ENCODE data around the gene TSSC4. TPM values are rescaled to one million over a fixed set of nuclear protein-coding genes. Genes with fewer than 3 reads are reported as not detected.

The TSSC4 gene
- total RNA-seq, 1 donor from 2014 or later = 70.0 TPM

DNA sequence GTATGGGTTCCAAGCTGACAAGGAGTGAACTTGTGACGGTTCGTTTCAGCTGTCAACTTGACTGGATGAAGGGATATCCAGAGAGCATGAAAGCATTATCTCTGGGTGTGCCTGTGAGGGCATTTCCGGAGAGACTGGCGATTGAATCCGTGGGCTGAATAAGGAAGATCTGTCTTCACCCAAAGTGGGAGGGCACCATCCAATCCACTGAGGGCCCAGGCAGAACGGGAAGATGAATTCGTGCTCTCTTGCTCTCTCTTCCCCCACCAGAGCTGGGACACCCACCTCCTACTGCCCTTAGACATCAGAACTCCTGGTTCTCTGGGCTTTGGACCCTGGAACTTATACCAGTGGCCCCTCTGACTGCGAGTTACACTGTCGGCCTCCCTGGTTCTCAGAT is 39.0 kb upstream of the TSSC4 start:
- no peak for FAIRE-seq
- Histone ChIP-seq H4K20me1 (ENCODE audit: insufficient read depth, low read length) (no peaks in the 10 kb centered on the region), H3K4me3 (ENCODE audit: insufficient read depth, low read depth, low read length) (no peak overlapping the region), H3K4me1 (ENCODE audit: insufficient read depth, low read length) (peaks cover 3% of the 10 kb centered on the region), H3K36me3 (ENCODE audit: insufficient read depth, low read length) (no peaks in the 10 kb centered on the region), H3K9me3 (ENCODE audit: insufficient read depth, low read depth, low read length) (no peaks in the 10 kb centered on the region), H2AFZ (ENCODE audit: low read depth, low read length) (no peak overlapping the region), H3K9ac (ENCODE audit: low read length) (no peak overlapping the region), H3K79me2 (ENCODE audit: insufficient read depth, low read length) (no peaks in the 10 kb centered on the region), H3K27me3 (ENCODE audit: insufficient read depth, low read length) (no peaks in the 10 kb centered on the region), H3K4me2 (ENCODE audit: low read length) (no peak overlapping the region), H3K27ac (ENCODE audit: low read depth, low read length) (no peak overlapping the region)
- peak overlapping the region; percentile 35 for H3K27ac Mint-ChIP-seq (ENCODE audit: unreplicated experiment)
- no peak for TF ChIP-seq EZH2 (IDR thresholded peaks at IDR 0.05; ENCODE audit: insufficient read depth, low read length)
- TF ChIP-seq, protein P1, sequence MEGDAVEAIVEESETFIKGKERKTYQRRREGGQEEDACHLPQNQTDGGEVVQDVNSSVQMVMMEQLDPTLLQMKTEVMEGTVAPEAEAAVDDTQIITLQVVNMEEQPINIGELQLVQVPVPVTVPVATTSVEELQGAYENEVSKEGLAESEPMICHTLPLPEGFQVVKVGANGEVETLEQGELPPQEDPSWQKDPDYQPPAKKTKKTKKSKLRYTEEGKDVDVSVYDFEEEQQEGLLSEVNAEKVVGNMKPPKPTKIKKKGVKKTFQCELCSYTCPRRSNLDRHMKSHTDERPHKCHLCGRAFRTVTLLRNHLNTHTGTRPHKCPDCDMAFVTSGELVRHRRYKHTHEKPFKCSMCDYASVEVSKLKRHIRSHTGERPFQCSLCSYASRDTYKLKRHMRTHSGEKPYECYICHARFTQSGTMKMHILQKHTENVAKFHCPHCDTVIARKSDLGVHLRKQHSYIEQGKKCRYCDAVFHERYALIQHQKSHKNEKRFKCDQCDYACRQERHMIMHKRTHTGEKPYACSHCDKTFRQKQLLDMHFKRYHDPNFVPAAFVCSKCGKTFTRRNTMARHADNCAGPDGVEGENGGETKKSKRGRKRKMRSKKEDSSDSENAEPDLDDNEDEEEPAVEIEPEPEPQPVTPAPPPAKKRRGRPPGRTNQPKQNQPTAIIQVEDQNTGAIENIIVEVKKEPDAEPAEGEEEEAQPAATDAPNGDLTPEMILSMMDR (IDR thresholded peaks at IDR 0.05; ENCODE audit: insufficient read depth, low read depth, low read length) = no peak
- H3K27me3 Mint-ChIP-seq (ENCODE audit: low read depth, unreplicated experiment) = peaks cover 29% of the 10 kb centered on the region
- no peak overlapping the region for H3K4me3 Mint-ChIP-seq (ENCODE audit: unreplicated experiment)
- H3K9me3 Mint-ChIP-seq (ENCODE audit: unreplicated experiment) = peaks cover 8% of the 10 kb centered on the region
- no peaks in the 10 kb centered on the region for H3K4me1 Mint-ChIP-seq (ENCODE audit: low read depth, unreplicated experiment)
- no peak for DNase-seq (ENCODE audit: low read depth)
- H3K36me3 Mint-ChIP-seq (ENCODE audit: low read depth, unreplicated experiment) = peaks cover 18% of the 10 kb centered on the region

DNA sequence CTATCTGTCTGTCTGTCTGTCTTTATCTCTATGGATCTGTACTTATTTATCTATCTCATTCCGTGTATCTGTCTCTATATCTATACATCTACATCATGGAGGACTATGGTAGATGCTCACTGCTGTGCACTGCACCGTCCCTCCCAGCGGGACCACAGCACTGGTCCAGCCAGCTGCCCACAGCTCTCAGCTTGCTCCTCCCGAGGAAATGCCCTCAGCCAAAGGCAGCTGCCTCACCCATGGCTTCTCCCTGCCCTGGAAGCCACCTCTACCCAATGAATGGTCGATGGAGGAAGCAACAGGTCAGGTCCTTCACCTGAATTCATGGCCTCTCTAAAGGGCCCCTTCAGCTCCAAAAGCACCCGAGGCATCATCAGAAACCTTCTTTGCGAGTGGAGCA is 38.1 kb upstream of the TSSC4 start:
- no peaks in the 10 kb centered on the region for H3K4me1 Mint-ChIP-seq (ENCODE audit: low read depth, unreplicated experiment)
- TF ChIP-seq EZH2 (IDR thresholded peaks at IDR 0.05; ENCODE audit: insufficient read depth, low read length) = no peak
- TF ChIP-seq, protein P1 (IDR thresholded peaks at IDR 0.05; ENCODE audit: insufficient read depth, low read depth, low read length) = no peak
- Histone ChIP-seq H3K4me1 (ENCODE audit: insufficient read depth, low read length) (peaks cover 4% of the 10 kb centered on the region), H3K79me2 (ENCODE audit: insufficient read depth, low read length) (no peaks in the 10 kb centered on the region), H3K9me3 (ENCODE audit: insufficient read depth, low read depth, low read length) (no peaks in the 10 kb centered on the region), H2AFZ (ENCODE audit: low read depth, low read length) (no peak overlapping the region), H4K20me1 (ENCODE audit: insufficient read depth, low read length) (no peaks in the 10 kb centered on the region), H3K36me3 (ENCODE audit: insufficient read depth, low read length) (no peaks in the 10 kb centered on the region), H3K27me3 (ENCODE audit: insufficient read depth, low read length) (no peaks in the 10 kb centered on the region), H3K27ac (ENCODE audit: low read depth, low read length) (no peak overlapping the region), H3K4me3 (ENCODE audit: insufficient read depth, low read depth, low read length) (no peak overlapping the region), H3K9ac (ENCODE audit: low read length) (no peak overlapping the region), H3K4me2 (ENCODE audit: low read length) (no peak overlapping the region)
- FAIRE-seq (no peak), DNase-seq (ENCODE audit: low read depth) (no peak)
- H3K4me3 Mint-ChIP-seq (ENCODE audit: unreplicated experiment) = no peak overlapping the region
- peaks cover 20% of the 10 kb centered on the region for H3K36me3 Mint-ChIP-seq (ENCODE audit: low read depth, unreplicated experiment)
- no peak overlapping the region for H3K27ac Mint-ChIP-seq (ENCODE audit: unreplicated experiment)
- H3K9me3 Mint-ChIP-seq (ENCODE audit: unreplicated experiment) = peaks cover 8% of the 10 kb centered on the region
- H3K27me3 Mint-ChIP-seq (ENCODE audit: low read depth, unreplicated experiment) = peaks cover 30% of the 10 kb centered on the region

DNA sequence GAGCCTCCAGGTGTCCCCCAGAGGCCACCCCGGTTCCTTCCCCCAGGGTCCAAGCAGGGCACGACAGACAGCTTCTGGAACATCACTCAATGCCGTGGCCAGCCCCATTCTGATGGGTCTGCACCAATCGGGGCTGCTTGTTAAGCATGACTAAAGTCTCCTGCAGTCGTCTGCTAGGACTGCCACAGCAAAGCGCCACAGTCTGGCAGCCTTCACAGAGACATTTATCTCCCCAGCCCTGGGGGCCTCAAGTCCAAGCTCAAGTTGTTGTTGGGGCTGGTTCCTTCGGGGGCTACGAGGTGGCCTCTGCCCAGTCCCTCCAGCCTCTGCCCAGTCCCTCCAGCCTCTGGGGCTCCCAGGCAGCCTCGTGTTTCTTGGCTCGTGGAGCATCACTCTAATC is 37.4 kb upstream of the TSSC4 start:
- peaks cover 4% of the 10 kb centered on the region for H3K4me1 ChIP-seq (ENCODE audit: insufficient read depth, low read length)
- no peak overlapping the region for H3K9ac ChIP-seq (ENCODE audit: low read length)
- no peak overlapping the region for H3K27ac Mint-ChIP-seq (ENCODE audit: unreplicated experiment)

More for the DNA sequence above, 37.4 kb upstream of the TSSC4 start:
- H3K9me3 ChIP-seq (ENCODE audit: insufficient read depth, low read depth, low read length) = no peaks in the 10 kb centered on the region
- no peak for FAIRE-seq
- H3K4me2 ChIP-seq (ENCODE audit: low read length) = no peak overlapping the region
- no peaks in the 10 kb centered on the region for H4K20me1 ChIP-seq (ENCODE audit: insufficient read depth, low read length)
- Mint-ChIP-seq H3K4me3 (ENCODE audit: unreplicated experiment) (no peak overlapping the region), H3K27me3 (ENCODE audit: low read depth, unreplicated experiment) (peaks cover 31% of the 10 kb centered on the region), H3K4me1 (ENCODE audit: low read depth, unreplicated experiment) (no peaks in the 10 kb centered on the region), H3K9me3 (ENCODE audit: unreplicated experiment) (peaks cover 8% of the 10 kb centered on the region), H3K36me3 (ENCODE audit: low read depth, unreplicated experiment) (peaks cover 20% of the 10 kb centered on the region)
- no peaks in the 10 kb centered on the region for H3K36me3 ChIP-seq (ENCODE audit: insufficient read depth, low read length)
- H3K79me2 ChIP-seq (ENCODE audit: insufficient read depth, low read length) = no peaks in the 10 kb centered on the region
- DNase-seq (ENCODE audit: low read depth) = no peak
- H2AFZ ChIP-seq (ENCODE audit: low read depth, low read length) = no peak overlapping the region
- no peak overlapping the region for H3K4me3 ChIP-seq (ENCODE audit: insufficient read depth, low read depth, low read length)
- TF ChIP-seq, protein P1 (IDR thresholded peaks at IDR 0.05; ENCODE audit: insufficient read depth, low read depth, low read length) = no peak
- no peak for TF ChIP-seq EZH2 (IDR thresholded peaks at IDR 0.05; ENCODE audit: insufficient read depth, low read length)
- H3K27ac ChIP-seq (ENCODE audit: low read depth, low read length) = no peak overlapping the region
- H3K27me3 ChIP-seq (ENCODE audit: insufficient read depth, low read length) = no peaks in the 10 kb centered on the region
